SK-N-SH (cell line): ENCODE data around the gene MESP1. TPM values are rescaled to one million over a fixed set of nuclear protein-coding genes. Genes with fewer than 3 reads are reported as not detected.

Source experiments
- CTCF ChIA-PET: fragments of 300-600, 350-600 bp; formaldehyde crosslinking; extraction: SDS; loops from one replicate; lab custom pipeline; 2021; lab: Yijun Ruan, JAX
- POLR2A ChIA-PET: fragments of 350-600 bp; sonication (Branson Sonifier 250); formaldehyde crosslinking; extraction: SDS; loops from one replicate; lab custom pipeline; 2020; ENCODE audit warnings: antibody characterized with exemption, inconsistent platforms; lab: Yijun Ruan, JAX
- DNase-seq: peaks from one replicate; pipeline ENCODE4 v3.0.0; 2012
- H2AFZ ChIP-seq: fragments of 200-600 bp; sonication (generic); 2 replicates; pipeline ENCODE4 v1.8.1; 2016; ENCODE audit warnings: antibody characterized with exemption, mild to moderate bottlenecking, low read depth
- H3F3A ChIP-seq: fragments of 200-600 bp; sonication (generic); replicated peaks from 2 replicates; pipeline ENCODE3; 2016; ENCODE audit warnings: antibody characterized with exemption, mild to moderate bottlenecking; ENCODE audit not compliant: insufficient read depth
- H3K27ac ChIP-seq, 2 experiments: fragments of 200-500 bp in 1 of 2; fragments of 200-600 bp in 1 of 2; sonication (Bioruptor generic) in 1 of 2; sonication (generic), shearing (Covaris generic) in 1 of 2; 2 replicates each; pipeline versions ENCODE4 v1.5.1 to v1.6.1; 2014 to 2016; ENCODE audit warnings: low read depth in 2 of 2, inconsistent platforms in 1 of 2, low read length in 1 of 2, mild to moderate bottlenecking in 1 of 2, mixed read lengths in 1 of 2
- H3K27me3 ChIP-seq: fragments of 200-600 bp; sonication (generic), shearing (Covaris generic); 2 replicates; pipeline ENCODE4 v1.6.1; 2016; ENCODE audit warnings: mixed run types; ENCODE audit not compliant: insufficient read depth
- H3K36me3 ChIP-seq, 2 experiments: fragments of 200-500 bp in 1 of 2; fragments of 200-600 bp in 1 of 2; sonication (Bioruptor generic) in 1 of 2; sonication (generic) in 1 of 2; replicated peaks in 1 of 2; 2 replicates each; pipeline versions ENCODE3 to v1.5.1; 2014 to 2016; ENCODE audit warnings: low read length in 1 of 2, mild to moderate bottlenecking in 1 of 2; ENCODE audit not compliant: insufficient read depth in 2 of 2, control insufficient read depth in 1 of 2
- H3K4me1 ChIP-seq, 2 experiments: fragments of 200-500 bp in 1 of 2; fragments of 200-600 bp in 1 of 2; sonication (Bioruptor generic) in 1 of 2; sonication (generic), shearing (Covaris generic) in 1 of 2; 2 replicates each; pipeline versions ENCODE4 v1.5.1 to v1.6.1; 2014 to 2016; ENCODE audit warnings: low read depth in 1 of 2, low read length in 1 of 2, mixed run types in 1 of 2; ENCODE audit not compliant: insufficient read depth in 2 of 2, control insufficient read depth in 1 of 2
- H3K4me2 ChIP-seq: fragments of 200-600 bp; sonication (generic), shearing (Covaris generic); 2 replicates; pipeline ENCODE4 v1.6.1; 2017; ENCODE audit warnings: mixed run types
- H3K4me3 ChIP-seq, 2 experiments: fragments of 200-500 bp in 1 of 2; fragments of 200-600 bp in 1 of 2; sonication (Bioruptor generic) in 1 of 2; sonication (generic), shearing (Covaris generic) in 1 of 2; 2 replicates each; pipeline versions ENCODE4 v1.5.1 to v1.8.1; 2014 to 2016; ENCODE audit warnings: low read depth in 2 of 2, inconsistent platforms in 1 of 2, low read length in 1 of 2, mild to moderate bottlenecking in 1 of 2, mixed read lengths in 1 of 2, moderate library complexity in 1 of 2
- H3K79me2 ChIP-seq: fragments of 200-600 bp; sonication (generic); 2 replicates; pipeline ENCODE4 v1.8.1; 2017; ENCODE audit warnings: mild to moderate bottlenecking; ENCODE audit not compliant: insufficient read depth
- H3K9ac ChIP-seq: fragments of 200-600 bp; sonication (generic); 2 replicates; pipeline ENCODE4 v1.6.1; 2017; ENCODE audit warnings: mixed run types
- H3K9me2 ChIP-seq: fragments of 200-600 bp; sonication (generic); 2 replicates; pipeline ENCODE4 v1.6.1; 2017; ENCODE audit warnings: mixed run types
- H3K9me3 ChIP-seq: fragments of 200-600 bp; sonication (generic); 2 replicates; pipeline ENCODE4 v1.6.1; 2017; ENCODE audit warnings: mixed run types, mild to moderate bottlenecking, moderate library complexity
- H4K20me1 ChIP-seq: fragments of 200-600 bp; sonication (generic); 2 replicates; pipeline ENCODE4 v1.6.1; 2017; ENCODE audit warnings: mild to moderate bottlenecking, mixed run types; ENCODE audit not compliant: insufficient read depth
- FOSL2 ChIP-seq: IDR thresholded peaks from 2 replicates; pipeline ENCODE4 v1.4.0; 2012; ENCODE audit warnings: low read depth, mild to moderate bottlenecking, moderate library complexity, borderline replicate concordance
- MAX ChIP-seq: IDR thresholded peaks from 2 replicates; pipeline ENCODE4 v1.4.0; 2012; ENCODE audit warnings: low read depth
- NFIC ChIP-seq: IDR thresholded peaks from 2 replicates; pipeline ENCODE4 v1.4.0; 2012; ENCODE audit warnings: borderline replicate concordance
- PBX3 ChIP-seq: IDR thresholded peaks from 2 replicates; pipeline ENCODE4; 2012
- REST ChIP-seq: IDR thresholded peaks from 2 replicates; pipeline ENCODE4 v1.6.1; 2012; ENCODE audit warnings: mild to moderate bottlenecking, low read depth, low read length, moderate library complexity
- TAF1 ChIP-seq: IDR thresholded peaks from 2 replicates; pipeline ENCODE4 v1.6.1; 2012; ENCODE audit warnings: low read depth, mild to moderate bottlenecking, low read length, moderate library complexity, borderline replicate concordance
- TCF12 ChIP-seq: IDR thresholded peaks from 2 replicates; pipeline ENCODE4 v1.4.0; 2012
- USF2 ChIP-seq: fragments of 150-350 bp; IDR thresholded peaks from 2 replicates; pipeline ENCODE4 v1.6.1; 2017; ENCODE audit warnings: antibody characterized with exemption, low read length, low read depth, borderline replicate concordance
- ZBTB33 ChIP-seq: IDR thresholded peaks from 2 replicates; pipeline ENCODE4 v1.4.0; 2012; ENCODE audit warnings: low read depth, borderline replicate concordance
- WGBS: methylation state at CpG from one replicate; pipeline ENCODE4 v1.1.6; 2017; ENCODE audit warnings: low lambda C conversion rate; 5-methylcytosine and 5-hydroxymethylcytosine counted together
- polyA plus RNA-seq, 3 experiments: library from polyadenylated mRNA; depleted of rRNA; stranded (reverse); fragments of >200 nt; gene quantifications; 2 replicates each; pipeline ENCODE4 v1.2.3, GENCODE V29; 2012

Gene MESP1
- polyA plus RNA-seq, 1 of the 3 experiments (the other 2 are of a cell fraction): 0.74 TPM

GRCh38 chr15:89781891-89782618 lies 31.0 kb upstream of the MESP1 start:
- TF ChIP-seq ZBTB33 (0 out of 2 replicates have a peak, but pooled peaks have one; percentile 31), TAF1 (no peak), USF2 (no peak), FOSL2 (peak; percentile 53), MAX (peak; percentile 39; the same call in 1 of the 2 replicates), REST (no peak), NFIC (no peak), PBX3 (no peak), TCF12 (peak; percentile 33; the same call in 1 of the 2 replicates)
- ChIA-PET POLR2A (no interaction called here), CTCF (interaction anchor here (1.0 to 1.6 kb wide), 3 partner anchors 21 to 94 kb away, joined by 3 to 9 read pairs (median 7); no protein-coding TSS in a partner anchor)
- WGBS: 76% methylated on average over 15 of the region's 15 CpGs
- no peaks in the 10 kb centered on the region for H3K9me2 ChIP-seq
- peak overlapping the region in 1 of 2 experiments; percentile 26; a peak in 1 of 4 replicates for H3K27ac ChIP-seq
- H3K9ac ChIP-seq: no peak overlapping the region
- H3K9me3 ChIP-seq: no peaks in the 10 kb centered on the region
- no peaks in the 10 kb centered on the region; a peak in 1 of 4 replicates for H3K4me1 ChIP-seq
- 0 out of 2 replicates have a peak overlapping the region, but pooled peaks have one; percentile 31 for H2AFZ ChIP-seq
- peaks cover 0 to under 1% of the 10 kb centered on the region in 2 experiments for H3K36me3 ChIP-seq
- DNase-seq: no peak
- no peaks in the 10 kb centered on the region for H3K79me2 ChIP-seq
- no peak overlapping the region for H3K4me3 ChIP-seq
- no peaks in the 10 kb centered on the region for H3K27me3 ChIP-seq
- no peaks in the 10 kb centered on the region for H4K20me1 ChIP-seq
- H3K4me2 ChIP-seq: no peak overlapping the region
- peaks cover 5% of the 10 kb centered on the region for H3F3A ChIP-seq
